K562 (cell line): ENCODE measurements around the gene BRME1.

Experiments used
- EZH2 ChIP-seq: IDR thresholded peaks from 2 replicates; pipeline ENCODE4 v1.6.1; 2012; ENCODE audit warnings: low read depth, mild to moderate bottlenecking, inconsistent platforms, low read length, borderline replicate concordance
- POLR2AphosphoS2 ChIP-seq: IDR thresholded peaks from 2 replicates; pipeline ENCODE4 v1.6.1; 2012; ENCODE audit warnings: low read length, improper control_type of control experiment
- U2AF2 ChIP-seq: fragments of 200-400 bp; formaldehyde crosslinking; optimal IDR thresholded peaks from 2 replicates; pipeline ENCODE3; 2017; ENCODE audit warnings: low read depth, mild to moderate bottlenecking, low read length
- ZBTB17 ChIP-seq: fragments of 450-650 bp; formaldehyde crosslinking; IDR thresholded peaks from 2 replicates; pipeline ENCODE4 v1.4.0; 2020; ENCODE audit warnings: mild to moderate bottlenecking
- ZNF561 ChIP-seq: fragments of 450-650 bp; formaldehyde crosslinking; conservative IDR thresholded peaks from 2 replicates; pipeline ENCODE4 v1.4.0; 2020; ENCODE audit warnings: mild to moderate bottlenecking, moderate library complexity
- TF ChIP-seq, protein P1 (sequence below): fragments of 450-650 bp; IDR thresholded peaks from 2 replicates; pipeline ENCODE4 v1.6.1; 2016; ENCODE audit warnings: low read depth
- TF ChIP-seq, protein P2 (sequence below), 2 experiments: fragments of 450-650 bp; formaldehyde crosslinking in 1 of 2; IDR thresholded peaks; 2 replicates each; pipeline versions ENCODE4 v1.4.0 to v1.6.1; 2014 to 2020; ENCODE audit warnings: mild to moderate bottlenecking in 2 of 2, borderline replicate concordance in 1 of 2, low read depth in 1 of 2
- TF ChIP-seq, protein P3 (sequence below), 3 experiments: IDR thresholded peaks in 2 of 3; conservative IDR thresholded peaks in 1 of 3; 2 replicates each; pipeline ENCODE4 v1.5.1; 2011 to 2012; ENCODE audit warnings: low read length in 3 of 3, mild to moderate bottlenecking in 3 of 3, control low read depth in 2 of 3, improper control_type of control experiment in 1 of 3, inconsistent platforms in 1 of 3, low read depth in 1 of 3, mixed read lengths in 1 of 3, moderate library complexity in 1 of 3; ENCODE audit not compliant: insufficient read depth in 2 of 3
- TF ChIP-seq, protein P4 (sequence below): fragments of 450-650 bp; IDR thresholded peaks from 2 replicates; pipeline ENCODE4 v1.6.1; 2016

DNA sequence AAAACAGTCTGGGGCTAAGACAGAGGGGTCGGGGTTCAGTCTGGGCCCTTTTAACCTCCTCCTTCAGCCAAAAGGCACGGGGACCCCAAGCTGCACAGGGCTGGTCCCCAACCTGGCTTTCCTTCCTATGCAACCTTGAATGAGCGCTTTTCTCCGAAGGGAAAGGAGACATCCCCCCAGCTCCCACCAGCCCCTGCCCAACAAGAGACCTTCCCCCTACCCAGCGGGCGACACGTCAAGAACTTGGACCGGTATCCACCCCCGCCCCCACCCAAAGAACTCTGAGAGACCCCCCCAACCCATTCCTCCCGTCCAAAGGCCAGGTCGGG is 64.0 kb downstream of the BRME1 start:
- TF ChIP-seq ZBTB17 (CRISPR knock-in tag) (no peak), POLR2AphosphoS2 (no peak), EZH2 (no peak), ZNF561 (CRISPR knock-in tag) (no peak), U2AF2 (no peak)
- TF ChIP-seq, protein P1, sequence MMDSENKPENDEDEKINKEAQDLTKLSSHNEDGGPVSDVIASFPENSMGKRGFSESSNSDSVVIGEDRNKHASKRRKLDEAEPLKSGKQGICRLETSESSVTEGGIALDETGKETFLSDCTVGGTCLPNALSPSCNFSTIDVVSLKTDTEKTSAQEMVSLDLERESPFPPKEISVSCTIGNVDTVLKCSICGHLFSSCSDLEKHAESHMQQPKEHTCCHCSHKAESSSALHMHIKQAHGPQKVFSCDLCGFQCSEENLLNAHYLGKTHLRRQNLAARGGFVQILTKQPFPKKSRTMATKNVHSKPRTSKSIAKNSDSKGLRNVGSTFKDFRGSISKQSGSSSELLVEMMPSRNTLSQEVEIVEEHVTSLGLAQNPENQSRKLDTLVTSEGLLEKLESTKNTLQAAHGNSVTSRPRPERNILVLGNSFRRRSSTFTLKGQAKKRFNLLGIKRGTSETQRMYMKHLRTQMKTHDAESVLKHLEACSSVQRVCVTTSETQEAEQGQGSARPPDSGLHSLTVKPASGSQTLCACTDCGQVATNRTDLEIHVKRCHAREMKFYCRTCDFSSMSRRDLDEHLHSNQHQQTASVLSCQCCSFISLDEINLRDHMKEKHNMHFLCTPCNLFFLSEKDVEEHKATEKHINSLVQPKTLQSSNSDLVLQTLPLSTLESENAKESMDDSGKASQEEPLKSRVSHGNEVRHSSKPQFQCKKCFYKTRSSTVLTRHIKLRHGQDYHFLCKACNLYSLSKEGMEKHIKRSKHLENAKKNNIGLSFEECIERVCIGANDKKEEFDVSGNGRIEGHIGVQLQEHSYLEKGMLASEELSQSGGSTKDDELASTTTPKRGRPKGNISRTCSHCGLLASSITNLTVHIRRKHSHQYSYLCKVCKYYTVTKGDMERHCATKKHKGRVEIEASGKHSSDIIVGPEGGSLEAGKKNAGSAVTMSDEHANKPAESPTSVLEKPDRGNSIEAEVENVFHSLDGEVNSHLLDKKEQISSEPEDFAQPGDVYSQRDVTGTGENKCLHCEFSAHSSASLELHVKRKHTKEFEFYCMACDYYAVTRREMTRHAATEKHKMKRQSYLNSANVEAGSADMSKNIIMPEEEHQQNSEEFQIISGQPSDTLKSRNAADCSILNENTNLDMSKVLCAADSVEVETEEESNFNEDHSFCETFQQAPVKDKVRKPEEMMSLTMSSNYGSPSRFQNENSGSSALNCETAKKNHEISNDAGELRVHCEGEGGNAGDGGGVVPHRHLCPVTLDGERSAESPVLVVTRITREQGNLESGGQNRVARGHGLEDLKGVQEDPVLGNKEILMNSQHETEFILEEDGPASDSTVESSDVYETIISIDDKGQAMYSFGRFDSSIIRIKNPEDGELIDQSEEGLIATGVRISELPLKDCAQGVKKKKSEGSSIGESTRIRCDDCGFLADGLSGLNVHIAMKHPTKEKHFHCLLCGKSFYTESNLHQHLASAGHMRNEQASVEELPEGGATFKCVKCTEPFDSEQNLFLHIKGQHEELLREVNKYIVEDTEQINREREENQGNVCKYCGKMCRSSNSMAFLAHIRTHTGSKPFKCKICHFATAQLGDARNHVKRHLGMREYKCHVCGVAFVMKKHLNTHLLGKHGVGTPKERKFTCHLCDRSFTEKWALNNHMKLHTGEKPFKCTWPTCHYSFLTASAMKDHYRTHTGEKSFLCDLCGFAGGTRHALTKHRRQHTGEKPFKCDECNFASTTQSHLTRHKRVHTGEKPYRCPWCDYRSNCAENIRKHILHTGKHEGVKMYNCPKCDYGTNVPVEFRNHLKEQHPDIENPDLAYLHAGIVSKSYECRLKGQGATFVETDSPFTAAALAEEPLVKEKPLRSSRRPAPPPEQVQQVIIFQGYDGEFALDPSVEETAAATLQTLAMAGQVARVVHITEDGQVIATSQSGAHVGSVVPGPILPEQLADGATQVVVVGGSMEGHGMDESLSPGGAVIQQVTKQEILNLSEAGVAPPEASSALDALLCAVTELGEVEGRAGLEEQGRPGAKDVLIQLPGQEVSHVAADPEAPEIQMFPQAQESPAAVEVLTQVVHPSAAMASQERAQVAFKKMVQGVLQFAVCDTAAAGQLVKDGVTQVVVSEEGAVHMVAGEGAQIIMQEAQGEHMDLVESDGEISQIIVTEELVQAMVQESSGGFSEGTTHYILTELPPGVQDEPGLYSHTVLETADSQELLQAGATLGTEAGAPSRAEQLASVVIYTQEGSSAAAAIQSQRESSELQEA = no peak
- TF ChIP-seq, protein P2, sequence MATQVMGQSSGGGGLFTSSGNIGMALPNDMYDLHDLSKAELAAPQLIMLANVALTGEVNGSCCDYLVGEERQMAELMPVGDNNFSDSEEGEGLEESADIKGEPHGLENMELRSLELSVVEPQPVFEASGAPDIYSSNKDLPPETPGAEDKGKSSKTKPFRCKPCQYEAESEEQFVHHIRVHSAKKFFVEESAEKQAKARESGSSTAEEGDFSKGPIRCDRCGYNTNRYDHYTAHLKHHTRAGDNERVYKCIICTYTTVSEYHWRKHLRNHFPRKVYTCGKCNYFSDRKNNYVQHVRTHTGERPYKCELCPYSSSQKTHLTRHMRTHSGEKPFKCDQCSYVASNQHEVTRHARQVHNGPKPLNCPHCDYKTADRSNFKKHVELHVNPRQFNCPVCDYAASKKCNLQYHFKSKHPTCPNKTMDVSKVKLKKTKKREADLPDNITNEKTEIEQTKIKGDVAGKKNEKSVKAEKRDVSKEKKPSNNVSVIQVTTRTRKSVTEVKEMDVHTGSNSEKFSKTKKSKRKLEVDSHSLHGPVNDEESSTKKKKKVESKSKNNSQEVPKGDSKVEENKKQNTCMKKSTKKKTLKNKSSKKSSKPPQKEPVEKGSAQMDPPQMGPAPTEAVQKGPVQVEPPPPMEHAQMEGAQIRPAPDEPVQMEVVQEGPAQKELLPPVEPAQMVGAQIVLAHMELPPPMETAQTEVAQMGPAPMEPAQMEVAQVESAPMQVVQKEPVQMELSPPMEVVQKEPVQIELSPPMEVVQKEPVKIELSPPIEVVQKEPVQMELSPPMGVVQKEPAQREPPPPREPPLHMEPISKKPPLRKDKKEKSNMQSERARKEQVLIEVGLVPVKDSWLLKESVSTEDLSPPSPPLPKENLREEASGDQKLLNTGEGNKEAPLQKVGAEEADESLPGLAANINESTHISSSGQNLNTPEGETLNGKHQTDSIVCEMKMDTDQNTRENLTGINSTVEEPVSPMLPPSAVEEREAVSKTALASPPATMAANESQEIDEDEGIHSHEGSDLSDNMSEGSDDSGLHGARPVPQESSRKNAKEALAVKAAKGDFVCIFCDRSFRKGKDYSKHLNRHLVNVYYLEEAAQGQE (IDR thresholded peaks at IDR 0.05; ENCODE audit: borderline replicate concordance) = no peak
- TF ChIP-seq, protein P2 (CRISPR knock-in tag; IDR thresholded peaks at IDR 0.05; ENCODE audit: low read depth) = no peak
- TF ChIP-seq, protein P3, sequence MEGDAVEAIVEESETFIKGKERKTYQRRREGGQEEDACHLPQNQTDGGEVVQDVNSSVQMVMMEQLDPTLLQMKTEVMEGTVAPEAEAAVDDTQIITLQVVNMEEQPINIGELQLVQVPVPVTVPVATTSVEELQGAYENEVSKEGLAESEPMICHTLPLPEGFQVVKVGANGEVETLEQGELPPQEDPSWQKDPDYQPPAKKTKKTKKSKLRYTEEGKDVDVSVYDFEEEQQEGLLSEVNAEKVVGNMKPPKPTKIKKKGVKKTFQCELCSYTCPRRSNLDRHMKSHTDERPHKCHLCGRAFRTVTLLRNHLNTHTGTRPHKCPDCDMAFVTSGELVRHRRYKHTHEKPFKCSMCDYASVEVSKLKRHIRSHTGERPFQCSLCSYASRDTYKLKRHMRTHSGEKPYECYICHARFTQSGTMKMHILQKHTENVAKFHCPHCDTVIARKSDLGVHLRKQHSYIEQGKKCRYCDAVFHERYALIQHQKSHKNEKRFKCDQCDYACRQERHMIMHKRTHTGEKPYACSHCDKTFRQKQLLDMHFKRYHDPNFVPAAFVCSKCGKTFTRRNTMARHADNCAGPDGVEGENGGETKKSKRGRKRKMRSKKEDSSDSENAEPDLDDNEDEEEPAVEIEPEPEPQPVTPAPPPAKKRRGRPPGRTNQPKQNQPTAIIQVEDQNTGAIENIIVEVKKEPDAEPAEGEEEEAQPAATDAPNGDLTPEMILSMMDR (IDR thresholded peaks at IDR 0.05 in 2 of 3, conservative IDR thresholded peaks at IDR 0.05 in 1 of 3; ENCODE audit: insufficient read depth in 2 of 3, low read depth in 1 of 3, low read length in 3 of 3) = no peak
- TF ChIP-seq, protein P4, sequence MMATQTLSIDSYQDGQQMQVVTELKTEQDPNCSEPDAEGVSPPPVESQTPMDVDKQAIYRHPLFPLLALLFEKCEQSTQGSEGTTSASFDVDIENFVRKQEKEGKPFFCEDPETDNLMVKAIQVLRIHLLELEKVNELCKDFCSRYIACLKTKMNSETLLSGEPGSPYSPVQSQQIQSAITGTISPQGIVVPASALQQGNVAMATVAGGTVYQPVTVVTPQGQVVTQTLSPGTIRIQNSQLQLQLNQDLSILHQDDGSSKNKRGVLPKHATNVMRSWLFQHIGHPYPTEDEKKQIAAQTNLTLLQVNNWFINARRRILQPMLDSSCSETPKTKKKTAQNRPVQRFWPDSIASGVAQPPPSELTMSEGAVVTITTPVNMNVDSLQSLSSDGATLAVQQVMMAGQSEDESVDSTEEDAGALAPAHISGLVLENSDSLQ = no peak
